ENCODE data around the gene MAD1L1. TPM values are rescaled to one million over a fixed set of nuclear protein-coding genes. Genes with fewer than 3 reads are reported as not detected.

MAD1L1 gene
- total and polyA plus RNA-seq, 2 of the 8 experiments (the other 6 are each of a cell fraction or from before 2014, with no cell fraction given) = 40.4 to 44.6 TPM

GRCh38 chr7:2087744-2088143 is 145.0 kb downstream of the MAD1L1 start:
- FAIRE-seq = no peak

More at GRCh38 chr7:2087744-2088143, 145.0 kb downstream of the MAD1L1 start:
- no peak overlapping the region for H2BK5ac ChIP-seq (ENCODE audit: low read depth, low read length)
- no peaks in the 10 kb centered on the region for H3K4me1 ChIP-seq (replicated peaks in 1 of 4; ENCODE audit: control insufficient read depth in 3 of 4, insufficient read depth in 4 of 4, low read length in 3 of 4)
- ChIA-PET POLR2A (ENCODE audit: partially characterized antibody) (no interaction called here), CTCF (ENCODE audit: partially characterized antibody) (interaction anchor here (0.9 to 1.2 kb wide), 5 partner anchors 11 to 122 kb away, joined by 3 to 4 read pairs (median 3); no protein-coding TSS in a partner anchor)
- H4K5ac ChIP-seq (ENCODE audit: insufficient read length, low read depth, low read length) = no peak overlapping the region
- 0 out of 2 replicates have a peak overlapping the region, but pooled peaks have one; percentile 13 for H2AK5ac ChIP-seq (ENCODE audit: low read depth, low read length)
- no peak overlapping the region for H3K18ac ChIP-seq (ENCODE audit: extremely low read depth, low read length)
- no peak overlapping the region for H3K9ac ChIP-seq (replicated peaks in 1 of 4; ENCODE audit: extremely low read depth in 1 of 4, low read depth in 3 of 4, low read length in 3 of 4)
- WGBS, 2 experiments (ENCODE audit: extremely low coverage in 1 of 2, insufficient coverage in 1 of 2, insufficient read length in 1 of 2, insufficient replicate concordance in 2 of 2, low coverage in 1 of 2, low lambda C conversion rate in 2 of 2, missing lambda C conversion rate in 1 of 2) = 87% methylated on average over 9 of the region's 11 CpGs; no CpG with 5 or more reads in 1 of the 2 experiments
- H3K4me2 ChIP-seq (ENCODE audit: insufficient read depth in 1 of 2, low read depth in 2 of 2, low read length in 2 of 2) = no peak overlapping the region
- H3K4ac ChIP-seq (replicated peaks; ENCODE audit: insufficient read length, low read depth, low read length) = no peak overlapping the region
- no peak overlapping the region for H3K56ac ChIP-seq (replicated peaks; ENCODE audit: insufficient read length, low read depth, low read length)
- no peaks in the 10 kb centered on the region for H3K36me3 ChIP-seq (ENCODE audit: control insufficient read depth in 2 of 4, insufficient read depth in 4 of 4, low read length in 3 of 4)
- TF ChIP-seq TAF7 (optimal IDR thresholded peaks at IDR 0.05; ENCODE audit: borderline replicate concordance, low read depth, low read length) (no peak), NRF1 (IDR thresholded peaks at IDR 0.05; ENCODE audit: low read depth, low read length) (no peak), JUND (IDR thresholded peaks at IDR 0.05; ENCODE audit: low read length) (no peak), SRF (IDR thresholded peaks at IDR 0.05; ENCODE audit: low read depth, low read length) (no peak), ZNF274 (IDR thresholded peaks at IDR 0.05; ENCODE audit: borderline replicate concordance, extremely low read depth, low read length) (no peak)
- no peaks in the 10 kb centered on the region for H3K9me3 ChIP-seq (ENCODE audit: insufficient read depth in 2 of 2, low read depth in 1 of 2, low read length in 1 of 2)
- no peak overlapping the region for H3K27ac ChIP-seq (ENCODE audit: low read depth, low read length)
- DNase-seq (ENCODE audit: low read depth in 1 of 2, low spot score in 2 of 2) = no peak
- H2BK12ac ChIP-seq (ENCODE audit: low read depth, low read length) = no peak overlapping the region
- no peak overlapping the region for H3K4me3 ChIP-seq (ENCODE audit: extremely low read depth in 1 of 4, insufficient read depth in 2 of 4, low read depth in 3 of 4, low read length in 4 of 4)
- H2BK20ac ChIP-seq (ENCODE audit: low read length) = no peak overlapping the region
- H3K14ac ChIP-seq (ENCODE audit: insufficient read length) = no peak overlapping the region
- peaks cover 0 to 1% of the 10 kb centered on the region in 2 experiments for H4K20me1 ChIP-seq (replicated peaks in 1 of 2; ENCODE audit: control insufficient read depth in 1 of 2, insufficient read depth in 2 of 2, low read length in 2 of 2)
- no peak overlapping the region for H2BK120ac ChIP-seq (replicated peaks; ENCODE audit: low read depth, low read length)
- no peak overlapping the region for H2AFZ ChIP-seq (ENCODE audit: low read length)
- H3K27me3 ChIP-seq (replicated peaks in 1 of 4; ENCODE audit: control insufficient read depth in 3 of 4, extremely low read depth in 1 of 4, insufficient read depth in 3 of 4, low read length in 3 of 4) = no peaks in the 10 kb centered on the region
- H3K79me2 ChIP-seq (ENCODE audit: control insufficient read depth in 1 of 2, insufficient read depth in 2 of 2, low read length in 2 of 2) = no peaks in the 10 kb centered on the region
- no peak overlapping the region for H4K91ac ChIP-seq (replicated peaks; ENCODE audit: insufficient read length, low read length)
- H3K23ac ChIP-seq (ENCODE audit: insufficient read length) = no peak overlapping the region
- no peaks in the 10 kb centered on the region for H3K79me1 ChIP-seq (ENCODE audit: low read depth, low read length)
- H2BK15ac ChIP-seq (ENCODE audit: low read length) = no peak overlapping the region
- no peaks in the 10 kb centered on the region for H3K23me2 ChIP-seq (ENCODE audit: low read depth, low read length)
- H4K8ac ChIP-seq (ENCODE audit: extremely low read depth, insufficient read depth, low read length) = no peak overlapping the region
